ENCODE data around the gene RYR1. TPM values are rescaled to one million over a fixed set of nuclear protein-coding genes. Genes with fewer than 3 reads are reported as not detected.

Gene RYR1
- total RNA-seq, 2 experiments from 2014 or later = 0.20 to 1.2 TPM

DNA sequence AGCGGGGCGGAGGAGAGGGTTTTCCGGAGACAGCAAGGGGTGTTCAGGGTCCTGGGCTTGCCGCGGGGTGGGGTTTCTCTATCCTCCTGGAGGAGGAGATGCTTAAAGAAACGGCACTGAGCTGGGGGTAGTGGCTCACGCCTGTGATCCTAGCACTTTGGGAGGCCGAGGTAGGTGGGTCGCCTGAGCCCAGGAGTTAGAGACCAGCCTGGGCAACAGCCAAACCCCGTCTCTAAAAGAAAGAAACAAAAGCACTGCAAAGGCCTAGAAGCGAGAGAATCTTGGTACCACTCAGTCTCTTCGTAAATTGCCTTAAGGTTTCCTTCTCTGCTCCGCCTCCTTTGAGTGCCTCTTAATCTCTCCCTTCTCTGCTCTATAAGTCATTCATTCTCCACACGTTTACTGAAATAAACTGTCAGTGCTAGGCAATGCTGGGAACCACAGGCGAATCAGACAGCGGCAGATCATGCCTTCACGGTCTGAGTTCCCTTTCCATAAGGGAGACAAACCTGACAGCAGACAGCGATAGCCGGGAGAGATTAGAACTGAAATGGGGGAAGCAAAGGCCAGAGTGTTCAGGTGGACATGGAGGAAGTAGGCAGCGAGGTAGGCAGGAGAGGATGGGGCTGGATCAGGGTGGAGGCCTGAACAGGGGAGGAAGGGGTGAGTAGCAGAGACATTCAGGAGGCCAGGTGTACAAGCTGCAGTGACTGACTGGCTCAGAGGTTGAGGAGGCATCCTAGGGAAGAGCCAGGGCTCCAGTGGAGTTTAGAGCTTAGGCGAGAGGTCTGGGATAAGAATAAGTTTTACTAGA lies 186.1 kb downstream of the RYR1 start:
- ATAC-seq (ENCODE audit: poor library complexity) = no peak
- Mint-ChIP-seq H3K36me3 (ENCODE audit: low read depth) (peaks cover 85% of the 10 kb centered on the region), H3K4me1 (ENCODE audit: low read depth) (peaks cover 57% of the 10 kb centered on the region)

DNA sequence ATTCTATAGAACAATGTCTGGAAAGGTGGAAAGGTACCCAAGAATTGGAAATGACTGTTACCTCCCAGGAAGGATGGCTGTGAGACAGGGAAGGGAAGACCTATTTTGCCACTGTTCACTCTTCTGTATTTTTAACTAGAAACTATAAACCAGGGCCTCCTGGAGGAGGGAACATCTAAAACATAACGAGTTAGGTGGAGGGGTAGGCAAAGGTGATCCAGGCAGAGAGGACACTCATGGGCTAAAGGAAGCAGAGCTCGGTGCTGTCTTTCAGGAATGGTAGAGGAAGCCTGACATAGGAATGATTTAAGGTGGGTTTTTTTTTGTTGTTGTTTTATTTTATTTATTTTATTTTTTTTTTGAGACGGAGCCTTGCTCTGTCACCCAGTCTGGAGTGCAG lies 191.3 kb downstream of the RYR1 start:
- H3K27me3 Mint-ChIP-seq = no peaks in the 10 kb centered on the region
- Histone ChIP-seq H3K27ac (ENCODE audit: low read depth in 1 of 2, low read length in 2 of 2) (no peak overlapping the region), H3K4me1 (ENCODE audit: insufficient read depth, low read length) (peaks cover 6% of the 10 kb centered on the region), H3K27me3 (ENCODE audit: control insufficient read depth in 1 of 2, insufficient read depth in 2 of 2, low read length in 2 of 2) (no peaks in the 10 kb centered on the region), H3K9me3 (ENCODE audit: control insufficient read depth in 1 of 2, insufficient read depth in 1 of 2, low read length in 2 of 2) (no peaks in the 10 kb centered on the region), H3K36me3 (ENCODE audit: insufficient read depth, low read length) (peaks cover 89% of the 10 kb centered on the region), H3K4me3 (ENCODE audit: low read length) (no peak overlapping the region)
- no peak overlapping the region for H3K27ac Mint-ChIP-seq
- ChIA-PET CTCF (interaction anchor here (1.8 kb wide), 1 partner anchor 10 kb away, joined by 4 read pairs; no protein-coding TSS in a partner anchor), POLR2A (no interaction called here)
- H3K4me3 Mint-ChIP-seq = no peak overlapping the region
- H3K9me3 Mint-ChIP-seq = no peaks in the 10 kb centered on the region
- TF ChIP-seq, protein P1, sequence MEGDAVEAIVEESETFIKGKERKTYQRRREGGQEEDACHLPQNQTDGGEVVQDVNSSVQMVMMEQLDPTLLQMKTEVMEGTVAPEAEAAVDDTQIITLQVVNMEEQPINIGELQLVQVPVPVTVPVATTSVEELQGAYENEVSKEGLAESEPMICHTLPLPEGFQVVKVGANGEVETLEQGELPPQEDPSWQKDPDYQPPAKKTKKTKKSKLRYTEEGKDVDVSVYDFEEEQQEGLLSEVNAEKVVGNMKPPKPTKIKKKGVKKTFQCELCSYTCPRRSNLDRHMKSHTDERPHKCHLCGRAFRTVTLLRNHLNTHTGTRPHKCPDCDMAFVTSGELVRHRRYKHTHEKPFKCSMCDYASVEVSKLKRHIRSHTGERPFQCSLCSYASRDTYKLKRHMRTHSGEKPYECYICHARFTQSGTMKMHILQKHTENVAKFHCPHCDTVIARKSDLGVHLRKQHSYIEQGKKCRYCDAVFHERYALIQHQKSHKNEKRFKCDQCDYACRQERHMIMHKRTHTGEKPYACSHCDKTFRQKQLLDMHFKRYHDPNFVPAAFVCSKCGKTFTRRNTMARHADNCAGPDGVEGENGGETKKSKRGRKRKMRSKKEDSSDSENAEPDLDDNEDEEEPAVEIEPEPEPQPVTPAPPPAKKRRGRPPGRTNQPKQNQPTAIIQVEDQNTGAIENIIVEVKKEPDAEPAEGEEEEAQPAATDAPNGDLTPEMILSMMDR (IDR thresholded peaks at IDR 0.05) = no peak
- peaks cover 90% of the 10 kb centered on the region for H3K36me3 Mint-ChIP-seq (ENCODE audit: low read depth)
- ATAC-seq (ENCODE audit: poor library complexity) = no peak
- H3K4me1 Mint-ChIP-seq (ENCODE audit: low read depth) = peaks cover 9% of the 10 kb centered on the region
- intact Hi-C loops (cut with DNase I, micrococcal nuclease) = no loop called here
- DNase-seq = no peak

More for the DNA sequence above, 186.1 kb downstream of the RYR1 start:
- peaks cover 47% of the 10 kb centered on the region for H3K36me3 ChIP-seq (ENCODE audit: insufficient read depth, low read length)
- peak overlapping the region; percentile 97 for H3K4me3 ChIP-seq (ENCODE audit: low read length)
- H3K27ac Mint-ChIP-seq = peak overlapping the region; percentile 94
- ChIA-PET CTCF (interaction anchor here (0.6 to 3.4 kb wide), 8 partner anchors 15 to 311 kb away, joined by 3 to 22 read pairs (median 7); partner anchors contain the start of genes FAM98C, MRPS12 and SARS2), POLR2A (interaction anchor here (0.7 to 2.7 kb wide), 21 partner anchors 15 to 861 kb away, joined by 3 to 36 read pairs (median 4); partner anchors contain the start of genes ACTN4, FAM98C, HNRNPL and MRPS12)
- TF ChIP-seq, protein P1 (IDR thresholded peaks at IDR 0.05) = no peak
- intact Hi-C loops (cut with DNase I, micrococcal nuclease) = loop anchor here (1.0 to 10.0 kb wide), 7 partner anchors 28 to 715 kb away; partner anchors contain the start of genes FAM98C (in 2 of the 2), ACTN4 (in 1 of the 2), MRPS12 (in 1 of the 2) and SARS2 (in 1 of the 2)
- peak overlapping the region; percentile 97 for H3K4me3 Mint-ChIP-seq
- no peaks in the 10 kb centered on the region for H3K9me3 Mint-ChIP-seq
- H3K27me3 ChIP-seq (ENCODE audit: control insufficient read depth in 1 of 2, insufficient read depth in 2 of 2, low read length in 2 of 2) = no peaks in the 10 kb centered on the region
- H3K27ac ChIP-seq (ENCODE audit: low read depth in 1 of 2, low read length in 2 of 2) = peak overlapping the region; percentile 84 to 94
- no peaks in the 10 kb centered on the region for H3K27me3 Mint-ChIP-seq
- no peaks in the 10 kb centered on the region for H3K9me3 ChIP-seq (ENCODE audit: control insufficient read depth in 1 of 2, insufficient read depth in 1 of 2, low read length in 2 of 2)
- H3K4me1 ChIP-seq (ENCODE audit: insufficient read depth, low read length) = peaks cover 55% of the 10 kb centered on the region
- no peak for DNase-seq

DNA sequence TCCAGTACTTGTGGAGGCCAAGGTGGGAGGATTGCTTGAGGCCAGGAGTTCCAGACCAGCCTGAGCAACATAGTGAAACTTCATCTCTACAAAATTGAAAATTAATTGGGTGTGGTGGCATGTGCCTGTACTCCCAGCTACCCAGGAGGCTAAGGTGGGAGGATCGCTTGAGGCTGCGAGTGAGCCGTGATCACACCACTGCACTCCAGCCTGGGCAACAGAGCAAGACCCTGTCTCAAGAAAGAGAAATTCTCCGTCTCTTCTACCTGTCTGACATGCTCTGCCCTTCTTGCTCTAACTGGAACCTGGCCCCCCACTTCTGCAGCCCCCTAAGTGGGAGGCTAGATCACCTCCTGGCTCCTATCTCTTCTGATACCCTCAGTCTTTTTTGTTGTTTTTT lies 192.9 kb downstream of the RYR1 start:
- ChIA-PET POLR2A (no interaction called here), CTCF (interaction anchor here (1.8 kb wide), 1 partner anchor 8 kb away, joined by 4 read pairs; no protein-coding TSS in a partner anchor)
- Mint-ChIP-seq H3K27me3 (no peaks in the 10 kb centered on the region), H3K4me3 (no peak overlapping the region), H3K9me3 (no peaks in the 10 kb centered on the region), H3K4me1 (ENCODE audit: low read depth) (peaks cover 2% of the 10 kb centered on the region), H3K27ac (no peak overlapping the region), H3K36me3 (ENCODE audit: low read depth) (peaks cover 94% of the 10 kb centered on the region)
- H3K27me3 ChIP-seq (ENCODE audit: control insufficient read depth in 1 of 2, insufficient read depth in 2 of 2, low read length in 2 of 2) = no peaks in the 10 kb centered on the region
- TF ChIP-seq, protein P1 (IDR thresholded peaks at IDR 0.05) = no peak
- no peaks in the 10 kb centered on the region for H3K9me3 ChIP-seq (ENCODE audit: control insufficient read depth in 1 of 2, insufficient read depth in 1 of 2, low read length in 2 of 2)
- H3K4me1 ChIP-seq (ENCODE audit: insufficient read depth, low read length) = no peaks in the 10 kb centered on the region
- H3K4me3 ChIP-seq (ENCODE audit: low read length) = no peak overlapping the region
- intact Hi-C loops (cut with DNase I, micrococcal nuclease) = no loop called here
- H3K36me3 ChIP-seq (ENCODE audit: insufficient read depth, low read length) = peaks cover 90% of the 10 kb centered on the region
- H3K27ac ChIP-seq (ENCODE audit: low read depth in 1 of 2, low read length in 2 of 2) = no peak overlapping the region
- DNase-seq = no peak
- no peak for ATAC-seq (ENCODE audit: poor library complexity)

Data from CD4-positive, alpha-beta T cell (primary cell).